Neural cell (in vitro differentiated cells): ENCODE data around the gene SCRN2.

Experiments used
- CTCF ChIP-seq: fragments of 450-650 bp; IDR thresholded peaks from 2 replicates; pipeline ENCODE4 v1.5.1; 2014; ENCODE audit warnings: antibody characterized with exemption, mild to moderate bottlenecking, moderate library complexity; ENCODE audit not compliant: poor library complexity, severe bottlenecking
- EP300 ChIP-seq: fragments of 450-650 bp; conservative IDR thresholded peaks from 2 replicates; pipeline ENCODE4 v1.6.1; 2014; ENCODE audit warnings: antibody characterized with exemption, mild to moderate bottlenecking, moderate library complexity; ENCODE audit not compliant: poor library complexity, severe bottlenecking
- EZH2 ChIP-seq: fragments of 200-600, 300-800 bp; shearing (Covaris generic), sonication (generic); IDR thresholded peaks from 2 replicates; pipeline ENCODE4 v1.6.1; 2014; ENCODE audit warnings: antibody characterized with exemption, low read length, borderline replicate concordance, mild to moderate bottlenecking; ENCODE audit not compliant: insufficient read depth, poor library complexity, severe bottlenecking
- POLR2AphosphoS5 ChIP-seq: IDR thresholded peaks from 2 replicates; pipeline ENCODE4 v1.6.1; 2012
- RAD21 ChIP-seq: fragments of 450-650 bp; conservative IDR thresholded peaks from 2 replicates; pipeline ENCODE4 v1.6.1; 2014; ENCODE audit warnings: antibody characterized with exemption, mild to moderate bottlenecking, moderate library complexity
- TAF1 ChIP-seq: IDR thresholded peaks from 2 replicates; pipeline ENCODE4 v1.6.1; 2012; ENCODE audit warnings: low read depth

- TF ChIP-seq CTCF: no peak
- no peak for TF ChIP-seq EZH2
- no peak for TF ChIP-seq RAD21
- TF ChIP-seq EP300: no peak
- no peak for TF ChIP-seq POLR2AphosphoS5
- TF ChIP-seq TAF1: no peak
Observed at GRCh38 chr17:47803201-47803600, 37.9 kb downstream of the SCRN2 start.
